ENCODE data around the gene VWA8. TPM values are rescaled to one million over a fixed set of nuclear protein-coding genes. Genes with fewer than 3 reads are reported as not detected.

VWA8 gene
- total and polyA plus RNA-seq, 8 donors: 11.9 to 24.4 (median 14.4) TPM

DNA sequence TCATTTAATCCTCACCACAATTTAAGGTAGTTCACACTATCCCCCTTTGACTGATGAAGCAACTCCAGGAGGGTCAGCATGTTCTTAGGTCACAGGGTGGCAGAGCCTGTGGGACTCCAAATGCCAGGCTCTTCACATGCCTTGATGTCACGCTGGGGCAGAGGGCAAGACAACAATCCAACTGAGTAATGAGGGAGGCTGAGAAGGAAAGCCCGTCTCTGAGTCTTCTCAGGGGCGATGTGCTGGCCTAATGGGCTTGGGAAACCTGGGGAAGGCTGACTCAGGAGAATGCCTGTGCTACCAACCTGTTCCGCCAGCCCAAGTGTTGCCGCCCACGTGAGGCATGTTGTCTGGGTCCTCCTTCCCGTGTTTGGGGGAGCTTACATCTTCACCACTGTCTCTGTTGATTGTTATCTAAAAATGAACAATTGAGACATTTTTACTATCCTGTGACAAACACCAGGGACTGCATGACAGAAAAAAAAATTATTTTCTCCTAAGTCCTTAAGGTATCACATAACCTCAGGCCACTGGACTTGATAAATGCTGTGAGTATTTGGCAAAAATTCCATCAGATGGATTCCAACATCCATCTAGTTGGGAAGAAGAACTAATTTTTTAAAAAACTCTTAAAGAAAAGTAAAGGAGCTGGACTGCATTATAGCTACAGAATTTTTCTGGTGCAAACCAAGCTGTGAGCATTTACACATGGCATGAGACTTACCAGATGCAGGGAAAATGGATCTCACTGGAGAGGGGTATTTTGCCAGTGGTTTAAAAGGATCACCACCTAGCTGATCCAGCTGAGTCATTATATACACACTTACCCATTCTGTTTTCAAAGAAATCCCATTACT lies 346.0 kb downstream of the VWA8 start:
- no peaks in the 10 kb centered on the region for H3K27me3 ChIP-seq
- peaks cover 18 to 25% of the 10 kb centered on the region in 2 donors for H3K4me1 ChIP-seq
- no peaks in the 10 kb centered on the region for H3K9me3 ChIP-seq
- peak overlapping the region; percentile 46 to 74 for H3K27ac ChIP-seq
- DNase-seq (no peak), ATAC-seq (no peak)
- H3K4me3 ChIP-seq: no peak overlapping the region
- intact Hi-C loops (cut with DNase I): no loop called here
- peaks cover 0 to 5% of the 10 kb centered on the region in 2 donors for H3K36me3 ChIP-seq
- TF ChIP-seq, protein P1, sequence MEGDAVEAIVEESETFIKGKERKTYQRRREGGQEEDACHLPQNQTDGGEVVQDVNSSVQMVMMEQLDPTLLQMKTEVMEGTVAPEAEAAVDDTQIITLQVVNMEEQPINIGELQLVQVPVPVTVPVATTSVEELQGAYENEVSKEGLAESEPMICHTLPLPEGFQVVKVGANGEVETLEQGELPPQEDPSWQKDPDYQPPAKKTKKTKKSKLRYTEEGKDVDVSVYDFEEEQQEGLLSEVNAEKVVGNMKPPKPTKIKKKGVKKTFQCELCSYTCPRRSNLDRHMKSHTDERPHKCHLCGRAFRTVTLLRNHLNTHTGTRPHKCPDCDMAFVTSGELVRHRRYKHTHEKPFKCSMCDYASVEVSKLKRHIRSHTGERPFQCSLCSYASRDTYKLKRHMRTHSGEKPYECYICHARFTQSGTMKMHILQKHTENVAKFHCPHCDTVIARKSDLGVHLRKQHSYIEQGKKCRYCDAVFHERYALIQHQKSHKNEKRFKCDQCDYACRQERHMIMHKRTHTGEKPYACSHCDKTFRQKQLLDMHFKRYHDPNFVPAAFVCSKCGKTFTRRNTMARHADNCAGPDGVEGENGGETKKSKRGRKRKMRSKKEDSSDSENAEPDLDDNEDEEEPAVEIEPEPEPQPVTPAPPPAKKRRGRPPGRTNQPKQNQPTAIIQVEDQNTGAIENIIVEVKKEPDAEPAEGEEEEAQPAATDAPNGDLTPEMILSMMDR (IDR thresholded peaks at IDR 0.05): no peak

DNA sequence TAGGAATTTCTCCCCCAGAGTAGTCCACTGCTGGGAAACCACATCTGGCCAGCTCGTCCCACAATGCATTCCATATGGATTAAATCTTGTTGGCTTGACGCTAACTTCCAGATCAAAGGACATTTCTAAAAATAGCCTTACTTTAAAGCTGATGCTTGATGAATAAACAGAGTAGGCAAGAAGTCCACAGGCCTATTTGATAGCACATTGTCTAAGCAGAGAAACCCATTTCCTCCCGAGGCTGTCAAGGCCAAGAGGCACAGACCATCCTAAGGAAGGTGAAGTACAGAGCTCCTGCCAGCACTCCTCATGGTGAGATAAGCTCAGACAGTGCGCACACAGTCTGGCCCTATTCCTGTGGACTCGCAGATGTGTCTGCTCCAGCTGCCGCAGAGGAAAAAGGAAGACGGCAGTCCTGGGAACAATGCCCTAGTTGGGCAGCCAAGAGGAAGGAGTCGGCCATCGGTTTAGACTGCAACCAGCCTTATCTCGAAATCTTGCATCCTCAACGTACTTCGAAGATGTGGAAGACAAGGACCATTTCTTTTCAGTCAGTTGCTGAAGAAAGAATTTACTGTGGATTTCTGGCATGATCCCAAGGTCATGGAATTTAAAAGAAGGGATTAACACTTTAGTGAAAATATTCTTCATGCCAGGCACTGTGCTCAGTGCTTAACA lies 346.8 kb downstream of the VWA8 start:
- TF ChIP-seq, protein P1 (IDR thresholded peaks at IDR 0.05): no peak
- DNase-seq (peak in 2 of 4 donors; percentile 57 to 75), ATAC-seq (peak; percentile 50)
- Histone ChIP-seq H3K4me3 (no peak overlapping the region), H3K27ac (peak overlapping the region; percentile 74), H3K27me3 (no peaks in the 10 kb centered on the region), H3K9me3 (no peaks in the 10 kb centered on the region), H3K4me1 (peaks cover 23 to 25% of the 10 kb centered on the region in 2 donors), H3K36me3 (peaks cover 0 to 5% of the 10 kb centered on the region in 2 donors)
- intact Hi-C loops (cut with DNase I): no loop called here

DNA sequence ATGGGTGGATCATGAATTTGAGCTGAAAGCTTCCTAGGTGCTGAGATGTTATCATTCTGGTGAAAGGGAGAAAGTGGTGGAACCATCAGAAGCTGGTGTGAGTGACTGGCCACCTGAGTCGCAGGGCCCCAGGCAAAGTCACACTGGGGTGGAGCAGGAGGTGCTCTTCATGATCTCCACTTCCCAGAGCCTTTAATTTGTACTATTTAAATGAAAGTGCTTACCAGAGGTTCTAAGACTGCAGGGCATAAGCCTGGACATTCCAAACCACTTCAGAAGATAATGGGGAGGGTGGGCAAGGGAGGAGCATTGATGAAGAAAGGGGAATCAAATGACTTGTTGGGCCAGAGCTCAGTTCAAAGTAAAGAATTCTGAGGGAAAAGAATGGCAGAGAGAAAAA lies 347.4 kb downstream of the VWA8 start:
- Histone ChIP-seq H3K27me3 (no peaks in the 10 kb centered on the region), H3K9me3 (no peaks in the 10 kb centered on the region), H3K27ac (peak overlapping the region; percentile 74), H3K4me3 (no peak overlapping the region), H3K4me1 (peaks cover 25% of the 10 kb centered on the region in 2 donors), H3K36me3 (peaks cover 0 to 5% of the 10 kb centered on the region in 2 donors)
- TF ChIP-seq, protein P1 (IDR thresholded peaks at IDR 0.05): no peak
- intact Hi-C loops (cut with DNase I): no loop called here
- no peak for ATAC-seq
- DNase-seq: no peak

DNA sequence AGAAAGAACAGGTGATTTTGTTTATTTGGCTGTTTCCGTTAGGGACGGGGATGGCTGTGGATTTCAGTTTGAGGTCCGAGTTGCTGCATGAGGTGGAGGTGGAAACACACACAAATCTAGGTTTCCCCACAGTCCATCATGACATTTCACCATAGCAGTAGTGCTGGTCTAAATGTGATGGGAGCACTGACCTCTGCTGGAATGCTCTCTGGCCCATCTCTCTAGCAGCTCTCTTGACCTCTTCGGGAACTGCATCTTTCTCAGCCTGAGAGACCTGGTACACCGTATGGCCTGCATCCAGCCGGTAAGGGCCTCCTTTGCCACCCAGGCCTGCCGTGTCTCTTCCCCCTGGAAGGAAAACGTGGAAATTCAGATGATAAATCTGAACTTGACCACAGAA lies 349.5 kb downstream of the VWA8 start:
- no peak for DNase-seq
- ATAC-seq: no peak
- Histone ChIP-seq H3K36me3 (peaks cover 0 to 5% of the 10 kb centered on the region in 2 donors), H3K27me3 (no peaks in the 10 kb centered on the region), H3K9me3 (no peaks in the 10 kb centered on the region), H3K27ac (peak overlapping the region in 1 of 2 donors; percentile 77), H3K4me1 (peaks cover 23 to 25% of the 10 kb centered on the region in 2 donors), H3K4me3 (no peak overlapping the region)
- TF ChIP-seq, protein P1 (IDR thresholded peaks at IDR 0.05): no peak
- intact Hi-C loops (cut with DNase I): no loop called here

DNA sequence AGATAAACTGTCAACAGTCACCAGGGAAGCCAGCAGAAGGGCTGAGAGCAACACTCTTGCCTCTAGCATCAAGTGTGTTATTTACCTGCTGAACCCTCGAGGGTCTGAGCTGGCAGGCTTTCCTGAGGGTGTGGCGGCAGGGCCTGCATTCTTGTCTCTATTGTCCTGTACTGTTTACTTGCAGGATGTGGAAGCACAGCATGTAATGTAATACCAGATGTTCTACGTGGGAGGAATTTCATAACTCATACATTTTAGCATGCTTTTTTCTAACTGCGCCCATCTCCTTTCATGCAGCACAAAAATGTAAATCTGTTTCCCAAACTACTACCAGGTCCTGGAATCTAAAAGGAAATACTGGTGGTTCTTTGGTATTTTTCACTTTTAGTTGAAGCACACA lies 350.5 kb downstream of the VWA8 start:
- ATAC-seq (peak; percentile 78), DNase-seq (peak in 3 of 4 donors; percentile 60 to 77 (median 70))
- no peak overlapping the region for H3K4me3 ChIP-seq
- peak overlapping the region; percentile 54 to 77 for H3K27ac ChIP-seq
- H3K36me3 ChIP-seq: peaks cover 0 to 5% of the 10 kb centered on the region in 2 donors
- H3K27me3 ChIP-seq: no peaks in the 10 kb centered on the region
- H3K4me1 ChIP-seq: peaks cover 23 to 25% of the 10 kb centered on the region in 2 donors
- H3K9me3 ChIP-seq: no peaks in the 10 kb centered on the region
- TF ChIP-seq, protein P1 (IDR thresholded peaks at IDR 0.05): no peak
- intact Hi-C loops (cut with DNase I): no loop called here
